OCI-LY3 (cell line): Measurements from ENCODE around the gene SLC27A1.

Experiments used
- H2AFZ ChIP-seq: fragments of 200-600, 300-600 bp; shearing (Covaris generic); 2 replicates; pipeline ENCODE4 v1.6.0; 2014; ENCODE audit warnings: antibody characterized with exemption, low read depth, low read length
- H3K27ac ChIP-seq: fragments of 200-600, 300-600 bp; sonication (generic); 2 replicates; pipeline ENCODE4 v1.5.1; 2014; ENCODE audit warnings: mild to moderate bottlenecking, low read length, moderate library complexity, mixed read lengths
- H3K27me3 ChIP-seq: fragments of 200-600, 300-600 bp; sonication (generic); 2 replicates; pipeline ENCODE4 v1.6.1; 2014; ENCODE audit warnings: low read depth, low read length, mixed read lengths
- H3K36me3 ChIP-seq: fragments of 200-600, 300-600 bp; sonication (generic); replicated peaks from 2 replicates; pipeline ENCODE3; 2014; ENCODE audit warnings: low read depth, low read length, mixed read lengths
- H3K4me1 ChIP-seq: fragments of 300-600, 200-600 bp; sonication (generic); 2 replicates; pipeline ENCODE4 v1.6.1; 2014; ENCODE audit warnings: low read length, mixed read lengths
- H3K4me2 ChIP-seq: fragments of 200-600, 300-600 bp; sonication (generic); 2 replicates; pipeline ENCODE4 v1.6.1; 2014; ENCODE audit warnings: low read length, mixed read lengths
- H3K4me3 ChIP-seq: fragments of 300-600, 200-600 bp; sonication (generic); 2 replicates; pipeline ENCODE4 v1.5.1; 2014; ENCODE audit warnings: antibody characterized with exemption, mild to moderate bottlenecking, low read length, moderate library complexity
- H3K79me2 ChIP-seq: fragments of 300-600, 200-600 bp; shearing (Covaris generic); 2 replicates; pipeline ENCODE4 v1.6.1; 2014; ENCODE audit warnings: mild to moderate bottlenecking, low read length, mixed read lengths
- H3K9ac ChIP-seq: fragments of 300-600, 200-600 bp; shearing (Covaris generic); 2 replicates; pipeline ENCODE4 v1.6.0; 2014; ENCODE audit warnings: mild to moderate bottlenecking, low read length, moderate library complexity
- H3K9me3 ChIP-seq: fragments of 200-600, 300-600 bp; shearing (Covaris generic); 2 replicates; pipeline ENCODE4 v1.6.1; 2014; ENCODE audit warnings: low read length, mixed read lengths; ENCODE audit not compliant: insufficient read depth
- H4K20me1 ChIP-seq: fragments of 200-600, 300-600 bp; sonication (generic); 2 replicates; pipeline ENCODE4 v1.6.1; 2016; ENCODE audit warnings: low read length, mixed read lengths; ENCODE audit not compliant: insufficient read depth
- CTCF ChIP-seq: fragments of 200-600, 300-600 bp; sonication (generic); IDR thresholded peaks from 2 replicates; pipeline ENCODE4 v1.5.1; 2014; ENCODE audit warnings: antibody characterized with exemption, low read length, low read depth
- EZH2phosphoT487 ChIP-seq: fragments of 200-600 bp; shearing (Covaris generic); IDR thresholded peaks from 2 replicates; pipeline ENCODE4 v1.6.1; 2018; ENCODE audit warnings: antibody characterized with exemption, mixed run types, low read depth

Gene SLC27A1

GRCh38 chr19:17429641-17430113, 40.6 kb upstream of the SLC27A1 start:
- no peaks in the 10 kb centered on the region for H4K20me1 ChIP-seq
- no peaks in the 10 kb centered on the region for H3K27me3 ChIP-seq
- no peaks in the 10 kb centered on the region for H3K4me1 ChIP-seq
- H3K4me3 ChIP-seq = no peak overlapping the region
- H3K79me2 ChIP-seq = no peaks in the 10 kb centered on the region
- no peak overlapping the region for H3K9ac ChIP-seq
- no peak overlapping the region for H2AFZ ChIP-seq
- no peak overlapping the region for H3K4me2 ChIP-seq
- no peak for TF ChIP-seq EZH2phosphoT487
- no peak for TF ChIP-seq CTCF
- no peak overlapping the region for H3K27ac ChIP-seq
- no peaks in the 10 kb centered on the region for H3K36me3 ChIP-seq
- no peaks in the 10 kb centered on the region for H3K9me3 ChIP-seq

GRCh38 chr19:17431417-17431816, 38.9 kb upstream of the SLC27A1 start:
- H3K4me2 ChIP-seq = no peak overlapping the region
- H3K4me3 ChIP-seq = no peak overlapping the region
- no peak overlapping the region for H3K9ac ChIP-seq
- no peaks in the 10 kb centered on the region for H3K27me3 ChIP-seq
- H3K36me3 ChIP-seq = no peaks in the 10 kb centered on the region
- no peaks in the 10 kb centered on the region for H4K20me1 ChIP-seq
- no peaks in the 10 kb centered on the region for H3K79me2 ChIP-seq
- H2AFZ ChIP-seq = no peak overlapping the region
- no peak for TF ChIP-seq CTCF
- no peak for TF ChIP-seq EZH2phosphoT487
- no peaks in the 10 kb centered on the region for H3K4me1 ChIP-seq
- no peak overlapping the region for H3K27ac ChIP-seq
- no peaks in the 10 kb centered on the region for H3K9me3 ChIP-seq

- Histone ChIP-seq H3K4me2 (no peak overlapping the region), H3K9me3 (no peaks in the 10 kb centered on the region)
Observed at GRCh38 chr19:17435218-17435617, 35.1 kb upstream of the SLC27A1 start.

GRCh38 chr19:17436094-17436873, 34.0 kb upstream of the SLC27A1 start:
- Histone ChIP-seq H3K4me3 (no peak overlapping the region), H3K4me2 (no peak overlapping the region), H4K20me1 (no peaks in the 10 kb centered on the region), H2AFZ (no peak overlapping the region), H3K36me3 (no peaks in the 10 kb centered on the region), H3K9ac (no peak overlapping the region), H3K27ac (no peak overlapping the region), H3K4me1 (no peaks in the 10 kb centered on the region), H3K9me3 (no peaks in the 10 kb centered on the region), H3K27me3 (no peaks in the 10 kb centered on the region), H3K79me2 (no peaks in the 10 kb centered on the region)
- no peak for TF ChIP-seq EZH2phosphoT487
- TF ChIP-seq CTCF = no peak

More at GRCh38 chr19:17435218-17435617, 35.1 kb upstream of the SLC27A1 start:
- TF ChIP-seq CTCF (no peak), EZH2phosphoT487 (no peak)
- no peaks in the 10 kb centered on the region for H3K4me1 ChIP-seq
- H4K20me1 ChIP-seq = no peaks in the 10 kb centered on the region
- no peak overlapping the region for H3K9ac ChIP-seq
- no peaks in the 10 kb centered on the region for H3K27me3 ChIP-seq
- no peak overlapping the region for H2AFZ ChIP-seq
- H3K4me3 ChIP-seq = no peak overlapping the region
- no peaks in the 10 kb centered on the region for H3K79me2 ChIP-seq
- H3K27ac ChIP-seq = no peak overlapping the region
- H3K36me3 ChIP-seq = no peaks in the 10 kb centered on the region
